Hippocampal formation (tissue), 2 donors: ENCODE results near the gene DRC7.
"Not testable (repeated sequence)": the region's sequence is repeated elsewhere in the genome, so short reads cannot be mapped to it uniquely, and the experiment has no call there.

Experiments
- DNase-seq, 2 donors: peaks; one replicate each; lab custom pipeline; 2025; lab: John Stamatoyannopoulos, UW

The DRC7 gene

DNA sequence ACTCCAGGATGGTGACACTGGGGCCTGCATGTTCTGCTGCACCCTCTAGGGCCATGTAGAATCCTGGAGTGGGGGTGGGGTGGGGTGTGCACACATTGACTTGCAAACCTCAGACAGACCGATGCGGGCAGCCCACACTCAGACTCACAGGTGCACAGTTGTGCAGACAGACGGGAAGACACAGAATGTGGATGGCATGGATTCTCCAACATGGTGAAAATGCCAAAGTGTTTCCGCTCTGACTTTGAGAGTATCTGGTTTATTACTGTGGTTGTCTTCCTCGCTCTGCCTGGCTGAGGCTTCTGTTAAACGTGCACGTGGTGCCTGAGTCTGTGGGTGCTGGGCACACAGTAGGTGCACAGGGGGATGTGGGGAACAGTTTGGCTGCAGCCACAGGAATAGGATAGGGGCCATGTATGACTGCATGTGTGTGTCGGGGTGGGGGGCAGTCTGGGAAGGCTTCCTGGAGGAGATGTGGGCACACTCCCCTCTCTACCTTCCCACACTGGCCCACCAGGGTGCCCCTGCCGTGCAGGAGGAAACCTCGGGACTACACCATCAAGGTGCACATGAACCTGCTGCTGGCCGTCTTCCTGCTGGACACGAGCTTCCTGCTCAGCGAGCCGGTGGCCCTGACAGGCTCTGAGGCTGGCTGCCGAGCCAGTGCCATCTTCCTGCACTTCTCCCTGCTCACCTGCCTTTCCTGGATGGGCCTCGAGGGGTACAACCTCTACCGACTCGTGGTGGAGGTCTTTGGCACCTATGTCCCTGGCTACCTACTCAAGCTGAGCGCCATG lies 35.5 kb upstream of the DRC7 start:
- DNase-seq: no peak

DNA sequence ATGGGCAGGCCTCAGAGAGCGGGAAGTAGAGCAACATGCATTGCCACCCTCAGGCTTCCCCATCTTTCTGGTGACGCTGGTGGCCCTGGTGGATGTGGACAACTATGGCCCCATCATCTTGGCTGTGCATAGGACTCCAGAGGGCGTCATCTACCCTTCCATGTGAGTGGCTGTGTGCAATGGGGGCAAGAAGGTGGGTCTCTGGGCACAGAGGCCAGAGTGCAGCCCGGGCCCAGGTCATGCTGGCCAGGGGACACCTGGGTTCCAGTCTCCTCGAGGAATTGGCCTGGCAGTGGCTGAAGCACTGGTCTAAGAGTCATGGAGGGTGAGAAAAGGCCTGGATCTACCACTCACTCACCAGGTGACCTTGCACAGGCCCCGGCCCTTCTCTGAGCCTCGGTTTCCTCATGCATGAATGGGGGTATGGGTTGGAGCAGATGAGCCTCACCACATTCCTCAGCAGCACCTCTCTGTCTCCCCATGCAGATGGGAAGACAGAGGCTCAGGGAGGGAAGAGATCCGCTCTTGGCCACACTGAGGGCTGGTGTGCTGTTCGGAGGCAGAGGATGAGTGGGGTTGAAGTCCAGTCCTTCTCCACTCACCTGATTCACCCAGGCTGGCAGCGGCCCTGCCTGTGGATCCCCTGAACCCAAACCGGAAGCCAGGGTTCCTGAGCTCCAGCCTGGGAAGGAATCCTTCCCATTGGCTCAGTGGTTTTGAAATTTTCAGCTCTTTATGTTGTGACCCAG lies 33.7 kb upstream of the DRC7 start:
- no peak for DNase-seq

DNA sequence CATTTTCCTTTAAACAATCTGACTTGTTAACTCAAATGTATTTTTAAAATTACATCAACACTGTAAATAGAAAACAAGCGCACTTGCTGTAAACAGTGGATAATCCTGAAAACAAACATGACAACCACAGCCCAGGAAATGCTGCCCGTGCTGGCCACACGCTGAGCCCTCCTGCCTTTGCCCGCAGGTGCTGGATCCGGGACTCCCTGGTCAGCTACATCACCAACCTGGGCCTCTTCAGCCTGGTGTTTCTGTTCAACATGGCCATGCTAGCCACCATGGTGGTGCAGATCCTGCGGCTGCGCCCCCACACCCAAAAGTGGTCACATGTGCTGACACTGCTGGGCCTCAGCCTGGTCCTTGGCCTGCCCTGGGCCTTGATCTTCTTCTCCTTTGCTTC lies 33.1 kb upstream of the DRC7 start:
- DNase-seq: no peak

DNA sequence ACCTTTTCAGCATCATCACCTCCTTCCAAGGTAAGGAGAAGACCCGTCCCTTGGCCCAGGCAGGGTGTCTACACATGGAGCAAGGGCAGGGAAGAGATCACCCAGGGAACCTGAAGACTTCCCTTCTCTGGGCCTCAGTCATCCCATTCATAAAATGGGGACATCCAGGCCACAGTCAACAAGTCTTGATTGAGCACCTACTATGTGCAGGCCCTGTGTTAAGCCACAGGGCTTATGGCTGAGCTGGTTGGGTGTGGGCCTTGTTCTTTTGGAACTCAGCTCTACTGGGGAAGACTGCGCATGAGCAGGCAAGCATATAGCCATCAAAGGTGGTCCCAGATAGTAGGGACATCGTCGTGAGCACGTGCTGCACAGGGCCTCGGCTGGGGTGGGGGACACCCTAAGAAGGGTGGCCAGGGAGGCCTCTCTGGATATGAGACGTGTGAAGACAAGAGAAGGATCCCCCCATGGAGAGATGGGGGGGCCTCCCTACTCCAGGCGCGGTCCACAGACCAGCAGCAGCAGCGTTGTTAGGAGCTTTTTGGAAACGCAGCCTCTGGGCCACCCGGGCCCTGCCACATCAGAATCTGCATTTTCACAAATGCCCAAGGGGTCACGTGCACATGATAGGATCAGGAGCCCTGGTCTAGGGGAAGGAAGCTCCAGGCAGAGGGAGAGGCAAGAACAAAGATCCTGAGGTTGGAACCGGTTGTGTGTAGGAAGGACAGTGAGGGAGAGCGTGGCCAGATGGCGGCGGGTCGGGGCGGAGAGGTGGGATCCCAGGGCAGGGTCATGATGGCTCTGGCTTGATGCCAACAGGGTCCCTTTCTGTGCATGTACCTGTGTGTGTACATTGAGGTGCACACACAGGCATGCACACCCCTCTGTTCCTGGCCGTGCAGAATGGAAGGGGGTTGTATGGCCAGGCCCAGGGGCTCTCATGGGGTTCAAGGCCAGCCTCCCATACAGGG lies 32.4 kb upstream of the DRC7 start:
- DNase-seq: no peak

DNA sequence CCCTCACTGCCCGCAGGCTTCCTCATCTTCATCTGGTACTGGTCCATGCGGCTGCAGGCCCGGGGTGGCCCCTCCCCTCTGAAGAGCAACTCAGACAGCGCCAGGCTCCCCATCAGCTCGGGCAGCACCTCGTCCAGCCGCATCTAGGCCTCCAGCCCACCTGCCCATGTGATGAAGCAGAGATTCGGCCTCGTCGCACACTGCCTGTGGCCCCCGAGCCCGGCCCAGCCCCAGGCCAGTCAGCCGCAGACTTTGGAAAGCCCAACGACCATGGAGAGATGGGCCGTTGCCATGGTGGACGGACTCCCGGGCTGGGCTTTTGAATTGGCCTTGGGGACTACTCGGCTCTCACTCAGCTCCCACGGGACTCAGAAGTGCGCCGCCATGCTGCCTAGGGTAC lies 31.2 kb upstream of the DRC7 start:
- DNase-seq: no peak

DNA sequence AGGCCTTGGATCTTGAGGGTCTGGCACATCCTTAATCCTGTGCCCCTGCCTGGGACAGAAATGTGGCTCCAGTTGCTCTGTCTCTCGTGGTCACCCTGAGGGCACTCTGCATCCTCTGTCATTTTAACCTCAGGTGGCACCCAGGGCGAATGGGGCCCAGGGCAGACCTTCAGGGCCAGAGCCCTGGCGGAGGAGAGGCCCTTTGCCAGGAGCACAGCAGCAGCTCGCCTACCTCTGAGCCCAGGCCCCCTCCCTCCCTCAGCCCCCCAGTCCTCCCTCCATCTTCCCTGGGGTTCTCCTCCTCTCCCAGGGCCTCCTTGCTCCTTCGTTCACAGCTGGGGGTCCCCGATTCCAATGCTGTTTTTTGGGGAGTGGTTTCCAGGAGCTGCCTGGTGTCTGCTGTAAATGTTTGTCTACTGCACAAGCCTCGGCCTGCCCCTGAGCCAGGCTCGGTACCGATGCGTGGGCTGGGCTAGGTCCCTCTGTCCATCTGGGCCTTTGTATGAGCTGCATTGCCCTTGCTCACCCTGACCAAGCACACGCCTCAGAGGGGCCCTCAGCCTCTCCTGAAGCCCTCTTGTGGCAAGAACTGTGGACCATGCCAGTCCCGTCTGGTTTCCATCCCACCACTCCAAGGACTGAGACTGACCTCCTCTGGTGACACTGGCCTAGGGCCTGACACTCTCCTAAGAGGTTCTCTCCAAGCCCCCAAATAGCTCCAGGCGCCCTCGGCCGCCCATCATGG lies 30.5 kb upstream of the DRC7 start:
- DNase-seq: no peak

DNA sequence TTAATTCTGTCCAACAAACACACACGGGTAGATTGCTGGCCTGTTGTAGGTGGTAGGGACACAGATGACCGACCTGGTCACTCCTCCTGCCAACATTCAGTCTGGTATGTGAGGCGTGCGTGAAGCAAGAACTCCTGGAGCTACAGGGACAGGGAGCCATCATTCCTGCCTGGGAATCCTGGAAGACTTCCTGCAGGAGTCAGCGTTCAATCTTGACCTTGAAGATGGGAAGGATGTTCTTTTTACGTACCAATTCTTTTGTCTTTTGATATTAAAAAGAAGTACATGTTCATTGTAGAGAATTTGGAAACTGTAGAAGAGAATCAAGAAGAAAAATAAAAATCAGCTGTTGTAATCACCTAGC lies 30.0 kb upstream of the DRC7 start:
- DNase-seq: no peak

DNA sequence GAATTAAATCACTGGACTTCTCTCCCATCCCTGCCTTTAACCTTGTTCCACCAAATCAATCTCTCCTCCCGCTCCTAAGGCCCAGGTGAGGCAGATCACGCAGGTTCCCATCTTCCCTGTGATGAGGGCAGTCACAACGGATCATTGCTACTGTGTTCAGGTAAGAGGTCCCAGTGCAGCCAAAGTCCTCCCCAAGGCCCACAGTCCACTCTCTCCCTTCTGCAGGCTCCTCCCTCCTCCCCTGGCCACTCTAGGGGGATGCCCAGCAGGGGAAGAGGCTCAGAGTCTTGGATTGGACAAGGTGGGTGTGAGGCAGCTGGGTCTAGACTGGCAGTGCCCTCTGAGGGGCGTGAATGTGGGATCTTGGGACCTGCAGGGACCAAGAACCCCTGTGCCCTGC lies 29.1 kb upstream of the DRC7 start:
- DNase-seq: no peak

DNA sequence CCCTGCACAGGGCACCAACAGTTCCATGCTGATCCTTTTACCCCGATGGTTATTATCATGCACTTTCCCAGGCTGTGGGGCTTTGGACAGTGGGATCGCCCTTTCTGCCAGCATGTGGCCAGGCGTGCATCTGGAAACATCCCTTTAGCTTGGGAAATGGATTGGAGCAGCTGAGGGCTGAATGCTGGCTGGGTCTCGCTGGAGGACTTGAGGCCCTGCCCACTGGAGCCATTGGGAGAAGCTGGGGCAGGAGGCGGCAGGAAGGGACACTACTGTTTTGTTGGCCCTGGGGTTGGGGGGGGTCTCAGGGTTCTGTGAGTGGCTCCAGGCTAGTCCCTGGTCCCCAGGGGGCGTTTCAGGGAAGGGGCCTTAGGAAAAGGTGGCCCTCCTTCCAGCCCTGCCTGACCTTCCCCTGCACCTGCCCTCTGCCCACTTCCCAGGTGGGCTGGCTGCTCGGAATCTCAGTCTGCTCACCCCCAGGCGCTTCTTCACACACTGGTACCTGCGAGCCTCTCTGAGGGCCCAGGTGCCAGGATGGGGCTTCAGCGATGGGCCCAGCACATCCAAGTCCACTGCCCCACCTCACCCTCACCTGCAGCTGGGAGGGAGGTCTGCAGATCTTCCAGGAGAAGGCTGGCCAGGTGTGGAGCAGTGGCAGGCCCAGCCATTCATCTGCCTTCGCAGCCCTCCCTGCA lies 28.1 kb upstream of the DRC7 start:
- no peak for DNase-seq

DNA sequence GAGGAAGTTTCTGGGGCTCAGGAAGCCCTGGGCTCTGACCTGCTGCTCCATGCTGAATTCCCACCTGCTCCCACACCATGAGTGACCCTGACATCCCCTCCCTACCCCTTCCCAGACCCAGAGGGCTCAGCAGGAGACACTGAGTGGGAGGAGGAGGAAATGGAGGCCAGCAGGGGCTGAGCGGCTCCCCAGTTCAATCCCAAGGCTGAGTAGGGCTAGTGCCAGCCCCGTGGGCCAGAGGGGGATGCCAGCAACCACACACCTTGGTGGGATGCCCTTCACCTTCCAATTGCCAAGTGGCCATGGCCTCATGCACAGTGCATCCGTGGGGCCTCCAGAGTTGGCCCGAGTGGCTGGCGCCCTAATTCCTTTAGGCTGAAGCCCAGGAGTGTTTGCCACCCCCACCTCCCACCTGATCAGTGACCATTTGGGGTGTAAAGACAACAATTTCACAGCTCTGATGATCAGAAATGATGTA lies 27.5 kb upstream of the DRC7 start:
- no peak for DNase-seq

DNA sequence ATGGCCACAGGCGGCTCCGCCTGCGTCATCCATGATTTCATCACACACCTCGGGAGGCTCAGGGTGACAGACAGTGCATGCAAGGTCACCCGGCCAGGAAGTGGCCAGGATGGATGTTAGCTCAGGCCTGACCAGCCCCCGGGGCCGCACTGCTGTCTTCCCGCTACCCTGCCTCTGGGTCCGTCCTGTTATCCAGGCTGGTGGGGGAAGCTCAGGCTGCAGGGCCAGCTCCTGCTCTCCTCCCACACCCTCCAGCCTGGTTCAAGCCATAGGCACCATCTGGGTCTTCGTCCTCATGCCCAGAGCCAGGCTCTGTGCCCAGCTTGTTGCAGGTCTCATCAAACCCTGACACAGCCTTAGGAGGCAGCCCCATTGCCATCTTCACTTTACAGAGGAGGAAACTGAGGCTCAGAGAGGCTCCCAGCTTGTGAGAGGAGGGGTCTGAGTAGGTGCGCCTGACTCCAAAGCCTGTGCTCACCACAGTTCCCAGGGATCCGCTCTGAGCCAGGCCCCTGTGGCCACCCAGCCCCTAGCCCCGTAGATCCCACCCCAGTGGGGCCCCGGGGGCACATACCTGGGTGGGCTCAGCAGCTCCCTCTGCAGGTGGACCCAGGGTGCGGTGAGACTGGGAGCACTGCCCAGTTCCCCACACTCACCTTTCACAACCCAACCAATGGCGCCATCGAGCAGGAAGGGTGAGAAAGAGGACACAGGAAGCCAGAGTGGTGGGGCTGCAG lies 26.9 kb upstream of the DRC7 start:
- DNase-seq: no peak

DNA sequence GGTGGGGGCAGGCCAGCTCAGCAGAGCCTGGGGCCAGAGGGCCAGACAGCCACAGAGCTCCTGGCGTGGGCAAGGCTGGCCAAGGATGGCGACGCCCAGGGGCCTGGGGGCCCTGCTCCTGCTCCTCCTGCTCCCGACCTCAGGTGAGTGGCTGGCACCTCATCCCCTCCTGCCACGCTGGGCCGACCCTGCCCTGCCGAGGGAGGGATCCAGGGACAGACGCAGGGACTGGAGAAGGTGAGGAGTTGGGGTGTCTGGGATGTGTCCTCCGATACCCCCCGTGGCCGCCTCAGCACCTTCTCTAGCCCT lies 26.4 kb upstream of the DRC7 start, which contains the start of gene ADGRG3:
TSS of gene ADGRG3 (plus strand) at position 44 of the 309 bp plus-strand sequence. CDS start at position 86, 42 bp downstream.
- no peak for DNase-seq

DNA sequence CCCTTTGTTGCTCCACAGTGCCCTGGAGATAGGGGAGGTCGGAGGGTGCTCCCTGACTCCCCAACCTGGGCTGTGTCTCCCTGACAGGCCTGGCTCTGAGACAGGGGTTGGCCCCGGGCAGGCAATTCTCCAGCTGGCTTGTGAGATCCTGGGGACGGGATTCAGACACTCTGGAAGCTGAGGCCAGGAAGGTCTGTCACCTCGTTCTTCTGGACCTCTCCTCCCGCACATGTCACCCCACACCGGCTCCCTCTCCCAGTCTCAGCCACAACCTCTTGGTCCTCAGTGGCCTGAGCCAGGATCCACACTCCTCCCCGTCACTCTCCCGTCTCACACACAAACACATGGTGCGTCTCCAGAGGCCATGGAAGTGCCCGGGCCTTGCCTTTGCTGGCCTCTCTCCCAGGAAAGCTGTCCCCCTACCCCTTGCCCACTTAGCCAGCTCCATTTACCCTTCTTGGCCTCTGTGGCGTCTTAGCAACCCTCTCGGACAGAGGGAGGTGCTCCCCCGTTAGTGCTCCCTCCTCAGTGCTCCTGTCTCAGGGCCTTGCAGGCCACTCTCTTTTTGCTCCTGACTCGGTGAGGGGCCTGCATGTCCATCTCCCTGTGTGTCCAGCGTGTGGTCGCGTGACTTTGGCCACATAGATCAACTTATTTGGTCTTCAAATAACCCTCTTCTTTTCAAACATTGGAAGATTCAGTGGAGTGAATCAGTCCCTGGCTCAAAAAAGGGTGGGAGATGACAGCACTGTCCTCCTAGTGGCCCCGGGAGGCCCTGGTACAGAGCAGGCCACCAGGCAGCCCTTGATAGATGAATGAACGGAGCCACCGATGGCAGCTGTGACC lies 25.8 kb upstream of the DRC7 start:
- no peak for DNase-seq

DNA sequence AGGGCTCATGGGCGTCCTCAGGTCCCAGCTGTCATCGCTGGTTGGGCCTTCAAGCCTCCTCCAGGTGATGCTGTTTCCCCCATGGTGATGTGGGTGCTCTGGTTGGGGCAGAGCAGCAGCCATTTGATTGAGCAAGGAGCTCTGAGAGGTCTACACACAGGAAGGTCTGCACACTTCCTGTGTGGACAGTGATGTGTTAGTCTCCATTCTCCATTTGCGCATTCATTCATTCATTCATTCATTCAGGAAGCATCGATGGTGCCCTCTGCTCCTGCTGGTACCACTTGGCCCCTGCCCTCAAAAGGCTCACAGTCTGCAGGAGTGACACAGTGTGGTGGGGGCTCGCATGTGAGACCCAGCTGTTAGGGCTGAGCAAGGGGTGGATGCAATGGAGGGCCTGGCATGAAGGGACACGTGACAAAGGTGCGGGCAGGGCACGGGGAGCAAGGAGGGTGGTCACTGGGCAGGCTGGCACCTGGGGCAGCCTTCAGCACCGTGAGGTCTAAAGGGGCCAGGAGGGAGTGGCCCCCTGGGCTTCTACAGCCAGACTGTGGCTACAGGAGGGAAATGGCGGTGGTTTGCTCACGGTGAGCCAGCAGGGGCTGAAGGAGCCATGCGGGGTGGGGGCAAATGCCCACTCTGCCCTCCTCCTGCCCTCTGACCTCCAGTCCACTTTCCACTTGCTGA lies 25.0 kb upstream of the DRC7 start:
- no peak for DNase-seq

DNA sequence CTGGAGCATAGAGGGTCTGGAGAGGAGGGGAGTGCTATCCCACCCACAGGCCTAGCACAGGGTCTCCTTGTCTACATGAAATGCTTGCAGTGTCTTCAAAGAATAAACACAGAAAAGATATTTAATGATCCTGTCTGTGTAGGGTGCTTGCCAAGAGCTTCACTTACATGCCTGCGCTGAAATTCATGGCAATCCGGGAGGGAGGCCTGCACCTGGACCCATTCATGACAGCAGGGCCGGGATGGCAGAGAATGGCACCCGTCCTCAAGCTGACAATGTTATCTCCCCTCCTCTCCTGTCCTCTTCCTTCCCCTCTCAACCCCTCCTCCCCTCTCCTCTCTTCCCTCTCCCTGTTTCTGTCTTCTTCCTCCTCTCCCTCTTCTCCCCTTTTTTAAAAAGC lies 24.4 kb upstream of the DRC7 start:
- DNase-seq: no peak

DNA sequence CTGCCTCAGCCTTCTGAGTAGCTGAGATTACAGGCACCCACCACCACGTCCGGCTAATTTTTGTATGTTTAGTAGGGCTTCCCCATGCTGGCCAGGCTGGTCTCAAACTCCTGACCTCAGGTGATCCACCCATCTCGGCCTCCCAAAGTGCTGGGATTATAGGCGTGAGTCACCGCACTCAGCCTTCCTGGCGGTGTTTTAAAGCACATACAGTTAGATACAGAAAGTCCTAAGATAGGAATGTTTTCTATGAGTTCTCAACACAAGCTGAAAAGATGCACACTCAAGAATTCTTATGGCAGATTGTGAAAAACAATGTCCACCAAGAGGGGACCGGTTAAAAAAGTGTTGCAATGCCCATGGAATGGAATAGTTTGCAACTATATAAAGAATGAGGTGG lies 23.2 kb upstream of the DRC7 start:
- DNase-seq: not testable (repeated sequence)

DNA sequence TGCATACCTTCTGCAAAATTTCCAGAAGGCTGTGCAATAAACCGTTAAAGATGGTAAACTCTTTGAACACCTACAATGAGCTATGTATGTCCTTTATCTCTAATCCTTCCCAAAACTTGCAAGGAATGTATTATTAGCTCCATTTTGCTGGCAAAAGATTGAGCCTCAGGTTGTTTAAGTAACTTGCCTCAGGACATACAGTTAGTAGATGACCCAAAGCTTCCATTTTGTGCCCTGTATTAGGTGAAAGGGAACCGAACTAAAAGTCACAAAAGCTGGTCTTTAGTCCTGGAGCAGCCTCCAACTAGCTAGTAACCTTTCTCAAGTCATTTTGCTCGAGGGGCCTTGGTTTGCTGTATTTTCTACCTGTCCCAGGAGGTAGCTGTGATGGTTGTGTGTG lies 22.2 kb upstream of the DRC7 start:
- no peak for DNase-seq

DNA sequence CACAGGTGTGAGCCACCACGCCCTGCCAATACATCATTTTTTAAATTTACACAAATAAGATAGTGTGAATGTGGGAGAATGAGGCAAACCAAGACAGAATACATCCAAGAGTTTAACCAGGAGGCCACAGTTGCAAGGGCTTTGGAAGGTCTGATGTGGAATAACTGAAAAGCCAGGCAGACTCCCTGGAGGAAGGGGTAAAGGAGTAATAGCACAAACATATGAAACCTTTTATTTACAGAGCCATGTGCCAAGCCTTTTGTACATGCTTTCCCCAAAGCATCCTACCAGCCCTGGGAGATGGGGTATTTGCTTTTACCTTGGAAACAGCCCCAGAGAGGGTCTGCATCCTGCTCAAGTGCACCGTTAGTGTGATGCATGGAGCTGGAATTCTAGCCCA lies 21.8 kb upstream of the DRC7 start:
- DNase-seq: no peak
